Fibroblast of villous mesenchyme (primary cell): ENCODE measurements around the gene FAM222A. TPM values are rescaled to one million over a fixed set of nuclear protein-coding genes. Genes with fewer than 3 reads are reported as not detected.

Experiments
- DNase-seq: peaks from one replicate; pipeline ENCODE4 v3.0.0-alpha.2; 2010; ENCODE audit warnings: low read depth
- H3K4me3 ChIP-seq: 2 replicates; pipeline ENCODE4 v1.5.1; 2011; ENCODE audit warnings: low read depth, mild to moderate bottlenecking, low read length
- total RNA-seq: library from RNA; depleted of rRNA; stranded (reverse); fragments of >200 nt; gene quantifications from 2 replicates; pipeline ENCODE4 v1.2.3, GENCODE V29; 2012
- TF ChIP-seq, protein P1 (sequence below): IDR thresholded peaks from 2 replicates; pipeline ENCODE4 v1.5.1; 2012; ENCODE audit warnings: low read depth, mild to moderate bottlenecking, low read length; ENCODE audit not compliant: insufficient read depth

FAM222A gene
- total RNA-seq, 1 donor = 0.43 TPM

- TF ChIP-seq, protein P1, sequence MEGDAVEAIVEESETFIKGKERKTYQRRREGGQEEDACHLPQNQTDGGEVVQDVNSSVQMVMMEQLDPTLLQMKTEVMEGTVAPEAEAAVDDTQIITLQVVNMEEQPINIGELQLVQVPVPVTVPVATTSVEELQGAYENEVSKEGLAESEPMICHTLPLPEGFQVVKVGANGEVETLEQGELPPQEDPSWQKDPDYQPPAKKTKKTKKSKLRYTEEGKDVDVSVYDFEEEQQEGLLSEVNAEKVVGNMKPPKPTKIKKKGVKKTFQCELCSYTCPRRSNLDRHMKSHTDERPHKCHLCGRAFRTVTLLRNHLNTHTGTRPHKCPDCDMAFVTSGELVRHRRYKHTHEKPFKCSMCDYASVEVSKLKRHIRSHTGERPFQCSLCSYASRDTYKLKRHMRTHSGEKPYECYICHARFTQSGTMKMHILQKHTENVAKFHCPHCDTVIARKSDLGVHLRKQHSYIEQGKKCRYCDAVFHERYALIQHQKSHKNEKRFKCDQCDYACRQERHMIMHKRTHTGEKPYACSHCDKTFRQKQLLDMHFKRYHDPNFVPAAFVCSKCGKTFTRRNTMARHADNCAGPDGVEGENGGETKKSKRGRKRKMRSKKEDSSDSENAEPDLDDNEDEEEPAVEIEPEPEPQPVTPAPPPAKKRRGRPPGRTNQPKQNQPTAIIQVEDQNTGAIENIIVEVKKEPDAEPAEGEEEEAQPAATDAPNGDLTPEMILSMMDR = no peak
- no peak overlapping the region for H3K4me3 ChIP-seq
- peak; percentile 26 for DNase-seq
These were observed 105.4 kb downstream of the FAM222A start for GRCh38 chr12:109818905-109819500.

Other genes starting within 250 kb of the FAM222A start
- gene KCTD10, start 236.5 kb upstream of the FAM222A start, total RNA-seq = 105 and 129 TPM in 2 replicates
- gene UBE3B, start 236.2 kb upstream of the FAM222A start, total RNA-seq = 34.1 and 51.4 TPM in 2 replicates
- gene MMAB, start 140.3 kb upstream of the FAM222A start, total RNA-seq = 34.1 and 43.8 TPM in 2 replicates
- gene MVK, start 140.0 kb upstream of the FAM222A start, total RNA-seq = 29.8 and 30.0 TPM in 2 replicates
- 0.43 and 0.97 TPM in 2 replicates for gene TRPV4, start 119.6 kb downstream of the FAM222A start, total RNA-seq
- gene GLTP, start 166.7 kb downstream of the FAM222A start, total RNA-seq = 50.3 and 52.2 TPM in 2 replicates
- gene TCHP, start 186.4 kb downstream of the FAM222A start, total RNA-seq = 9.0 and 9.1 TPM in 2 replicates